GM23338 (cell line): ENCODE measurements around the gene BCAR3. TPM values are rescaled to one million over a fixed set of nuclear protein-coding genes. Genes with fewer than 3 reads are reported as not detected.
A peak's percentile ranks its signal among the peaks of the same experiment; 100 is the strongest.

Experiments
- ATAC-seq: fragments of 200-7000 bp; cut with Tn5 transposase; 3 replicates; pipeline ENCODE4 v1.9.1; 2020
- DNase-seq: peaks from one replicate; pipeline ENCODE4 v3.0.0-alpha.2; 2015; ENCODE audit warnings: low spot score
- H2AFZ ChIP-seq: fragments of 200-600 bp; sonication (generic); 2 replicates; pipeline ENCODE4 v1.8.0; 2016; ENCODE audit warnings: antibody characterized with exemption, mild to moderate bottlenecking, moderate library complexity
- H3F3A ChIP-seq: fragments of 200-600 bp; sonication (generic); replicated peaks from 2 replicates; pipeline ENCODE4 v1.8.0; 2017; ENCODE audit warnings: antibody characterized with exemption, mixed run types, low read depth
- H3K27ac ChIP-seq: fragments of 200-600 bp; sonication (generic); 2 replicates; pipeline ENCODE4 v1.6.1; 2016; ENCODE audit warnings: low read depth
- H3K27me3 ChIP-seq: fragments of 200-600 bp; sonication (generic); 2 replicates; pipeline ENCODE4 v1.8.0; 2016; ENCODE audit warnings: mild to moderate bottlenecking, mixed run types, moderate library complexity; ENCODE audit not compliant: insufficient read depth
- H3K36me3 ChIP-seq: fragments of 200-600 bp; sonication (generic); 2 replicates; pipeline ENCODE4 v1.8.0; 2016; ENCODE audit warnings: mild to moderate bottlenecking; ENCODE audit not compliant: insufficient read depth
- H3K4me1 ChIP-seq: fragments of 200-600 bp; sonication (generic); 2 replicates; pipeline ENCODE4 v1.8.0; 2016; ENCODE audit warnings: mild to moderate bottlenecking, moderate library complexity; ENCODE audit not compliant: insufficient read depth
- H3K4me2 ChIP-seq: fragments of 200-600 bp; sonication (generic); 2 replicates; pipeline ENCODE4 v1.7.1; 2017; ENCODE audit warnings: mixed run types
- H3K4me3 ChIP-seq: fragments of 200-600 bp; sonication (generic); 2 replicates; pipeline ENCODE4 v1.6.1; 2016; ENCODE audit warnings: mixed run types
- H3K79me2 ChIP-seq: fragments of 200-600 bp; sonication (generic); replicated peaks from 2 replicates; pipeline ENCODE4 v1.8.0; 2017; ENCODE audit warnings: mild to moderate bottlenecking; ENCODE audit not compliant: insufficient read depth
- H3K9me2 ChIP-seq: fragments of 200-600 bp; sonication (generic); 2 replicates; pipeline ENCODE4 v1.8.0; 2017; ENCODE audit not compliant: insufficient read depth
- H4K20me1 ChIP-seq: fragments of 200-600 bp; sonication (generic); replicated peaks from 2 replicates; pipeline ENCODE4 v1.8.0; 2017; ENCODE audit warnings: mild to moderate bottlenecking; ENCODE audit not compliant: insufficient read depth
- H3K27ac Mint-ChIP-seq: 2 replicates; pipeline ENCODE4 v1.8.0; 2020; ENCODE audit warnings: inconsistent platforms, mild to moderate bottlenecking, moderate library complexity, mixed read lengths
- H3K27me3 Mint-ChIP-seq: 3 replicates; pipeline ENCODE4 v1.8.0; 2022; ENCODE audit warnings: low read depth, mild to moderate bottlenecking, moderate library complexity, mixed read lengths, inconsistent platforms; ENCODE audit not compliant: insufficient read depth, poor library complexity
- H3K36me3 Mint-ChIP-seq: 3 replicates; pipeline ENCODE4 v1.8.0; 2021; ENCODE audit warnings: low read depth, mild to moderate bottlenecking, inconsistent platforms, moderate library complexity, mixed read lengths
- H3K4me1 Mint-ChIP-seq: 3 replicates; pipeline ENCODE4 v1.8.0; 2020; ENCODE audit warnings: mild to moderate bottlenecking, inconsistent platforms, mixed read lengths
- H3K4me3 Mint-ChIP-seq: 3 replicates; pipeline ENCODE4 v1.8.0; 2021; ENCODE audit warnings: moderate library complexity, mild to moderate bottlenecking, inconsistent platforms, mixed read lengths
- H3K9me3 Mint-ChIP-seq: 3 replicates; pipeline ENCODE4 v1.8.0; 2020; ENCODE audit warnings: moderate library complexity, mild to moderate bottlenecking, inconsistent platforms, mixed read lengths
- CTCF ChIP-seq, 2 experiments: fragments of 200-600 bp in 1 of 2; sonication (generic) in 1 of 2; conservative IDR thresholded peaks; 2 replicates each; pipeline versions ENCODE4 v1.5.1 to v1.6.1; 2016 to 2017; ENCODE audit warnings: antibody characterized with exemption in 2 of 2, low read depth in 2 of 2, mild to moderate bottlenecking in 2 of 2, moderate library complexity in 1 of 2
- EZH2phosphoT487 ChIP-seq: fragments of 200-600 bp; sonication (generic); IDR thresholded peaks from one replicate; pipeline ENCODE4 v1.8.1; 2018; ENCODE audit warnings: antibody characterized with exemption; ENCODE audit not compliant: unreplicated experiment
- polyA plus RNA-seq: library from polyadenylated mRNA; unstranded; fragments of >200 nt; fragmentation: Nextera tagmentation; extraction: Ambion mirVana; gene quantifications from 2 replicates; pipeline ENCODE4 v1.2.1, GENCODE V29; 2016
- total RNA-seq: library from RNA; depleted of rRNA; stranded (reverse); fragments of >200 nt; shearing (Covaris generic); gene quantifications from 2 replicates; pipeline ENCODE4 v1.2.3, GENCODE V29; 2014
- TF ChIP-seq, protein P1 (sequence below): fragments of 250-450 bp; sonication (Bioruptor Pico); IDR thresholded peaks from 2 replicates; pipeline ENCODE4 v1.5.0; 2020; ENCODE audit warnings: mild to moderate bottlenecking, moderate library complexity

The BCAR3 gene
- total and polyA plus RNA-seq, 2 experiments from 2014 or later, result 5.5 to 9.7 TPM

GRCh38 chr1:93575621-93576284 is 105.9 kb downstream of the BCAR3 start:
- Mint-ChIP-seq H3K4me3 (no peak overlapping the region), H3K36me3 (peaks cover 3% of the 10 kb centered on the region), H3K9me3 (no peaks in the 10 kb centered on the region), H3K27ac (peak overlapping the region; percentile 16; the same call in 1 of the 2 replicates), H3K4me1 (peaks cover 20% of the 10 kb centered on the region), H3K27me3 (peaks cover 6% of the 10 kb centered on the region)
- Histone ChIP-seq H3K36me3 (no peaks in the 10 kb centered on the region; the same call in 1 of the 2 replicates), H3K27me3 (no peaks in the 10 kb centered on the region), H3K4me3 (no peak overlapping the region), H2AFZ (no peak overlapping the region), H3K4me2 (no peak overlapping the region), H3K27ac (no peak overlapping the region), H3K9me2 (no peaks in the 10 kb centered on the region), H4K20me1 (0 out of 2 replicates have a peak, but pooled peaks cover 5% of the 10 kb centered on the region), H3K79me2 (no peaks in the 10 kb centered on the region), H3F3A (no peaks in the 10 kb centered on the region), H3K4me1 (peaks cover 18% of the 10 kb centered on the region)
- no peak for DNase-seq
- ATAC-seq, result peak; percentile 10
- TF ChIP-seq CTCF (conservative IDR thresholded peaks at IDR 0.05; ENCODE audit: low read depth in 2 of 2), result no peak
- TF ChIP-seq EZH2phosphoT487, result no peak
- TF ChIP-seq, protein P1, sequence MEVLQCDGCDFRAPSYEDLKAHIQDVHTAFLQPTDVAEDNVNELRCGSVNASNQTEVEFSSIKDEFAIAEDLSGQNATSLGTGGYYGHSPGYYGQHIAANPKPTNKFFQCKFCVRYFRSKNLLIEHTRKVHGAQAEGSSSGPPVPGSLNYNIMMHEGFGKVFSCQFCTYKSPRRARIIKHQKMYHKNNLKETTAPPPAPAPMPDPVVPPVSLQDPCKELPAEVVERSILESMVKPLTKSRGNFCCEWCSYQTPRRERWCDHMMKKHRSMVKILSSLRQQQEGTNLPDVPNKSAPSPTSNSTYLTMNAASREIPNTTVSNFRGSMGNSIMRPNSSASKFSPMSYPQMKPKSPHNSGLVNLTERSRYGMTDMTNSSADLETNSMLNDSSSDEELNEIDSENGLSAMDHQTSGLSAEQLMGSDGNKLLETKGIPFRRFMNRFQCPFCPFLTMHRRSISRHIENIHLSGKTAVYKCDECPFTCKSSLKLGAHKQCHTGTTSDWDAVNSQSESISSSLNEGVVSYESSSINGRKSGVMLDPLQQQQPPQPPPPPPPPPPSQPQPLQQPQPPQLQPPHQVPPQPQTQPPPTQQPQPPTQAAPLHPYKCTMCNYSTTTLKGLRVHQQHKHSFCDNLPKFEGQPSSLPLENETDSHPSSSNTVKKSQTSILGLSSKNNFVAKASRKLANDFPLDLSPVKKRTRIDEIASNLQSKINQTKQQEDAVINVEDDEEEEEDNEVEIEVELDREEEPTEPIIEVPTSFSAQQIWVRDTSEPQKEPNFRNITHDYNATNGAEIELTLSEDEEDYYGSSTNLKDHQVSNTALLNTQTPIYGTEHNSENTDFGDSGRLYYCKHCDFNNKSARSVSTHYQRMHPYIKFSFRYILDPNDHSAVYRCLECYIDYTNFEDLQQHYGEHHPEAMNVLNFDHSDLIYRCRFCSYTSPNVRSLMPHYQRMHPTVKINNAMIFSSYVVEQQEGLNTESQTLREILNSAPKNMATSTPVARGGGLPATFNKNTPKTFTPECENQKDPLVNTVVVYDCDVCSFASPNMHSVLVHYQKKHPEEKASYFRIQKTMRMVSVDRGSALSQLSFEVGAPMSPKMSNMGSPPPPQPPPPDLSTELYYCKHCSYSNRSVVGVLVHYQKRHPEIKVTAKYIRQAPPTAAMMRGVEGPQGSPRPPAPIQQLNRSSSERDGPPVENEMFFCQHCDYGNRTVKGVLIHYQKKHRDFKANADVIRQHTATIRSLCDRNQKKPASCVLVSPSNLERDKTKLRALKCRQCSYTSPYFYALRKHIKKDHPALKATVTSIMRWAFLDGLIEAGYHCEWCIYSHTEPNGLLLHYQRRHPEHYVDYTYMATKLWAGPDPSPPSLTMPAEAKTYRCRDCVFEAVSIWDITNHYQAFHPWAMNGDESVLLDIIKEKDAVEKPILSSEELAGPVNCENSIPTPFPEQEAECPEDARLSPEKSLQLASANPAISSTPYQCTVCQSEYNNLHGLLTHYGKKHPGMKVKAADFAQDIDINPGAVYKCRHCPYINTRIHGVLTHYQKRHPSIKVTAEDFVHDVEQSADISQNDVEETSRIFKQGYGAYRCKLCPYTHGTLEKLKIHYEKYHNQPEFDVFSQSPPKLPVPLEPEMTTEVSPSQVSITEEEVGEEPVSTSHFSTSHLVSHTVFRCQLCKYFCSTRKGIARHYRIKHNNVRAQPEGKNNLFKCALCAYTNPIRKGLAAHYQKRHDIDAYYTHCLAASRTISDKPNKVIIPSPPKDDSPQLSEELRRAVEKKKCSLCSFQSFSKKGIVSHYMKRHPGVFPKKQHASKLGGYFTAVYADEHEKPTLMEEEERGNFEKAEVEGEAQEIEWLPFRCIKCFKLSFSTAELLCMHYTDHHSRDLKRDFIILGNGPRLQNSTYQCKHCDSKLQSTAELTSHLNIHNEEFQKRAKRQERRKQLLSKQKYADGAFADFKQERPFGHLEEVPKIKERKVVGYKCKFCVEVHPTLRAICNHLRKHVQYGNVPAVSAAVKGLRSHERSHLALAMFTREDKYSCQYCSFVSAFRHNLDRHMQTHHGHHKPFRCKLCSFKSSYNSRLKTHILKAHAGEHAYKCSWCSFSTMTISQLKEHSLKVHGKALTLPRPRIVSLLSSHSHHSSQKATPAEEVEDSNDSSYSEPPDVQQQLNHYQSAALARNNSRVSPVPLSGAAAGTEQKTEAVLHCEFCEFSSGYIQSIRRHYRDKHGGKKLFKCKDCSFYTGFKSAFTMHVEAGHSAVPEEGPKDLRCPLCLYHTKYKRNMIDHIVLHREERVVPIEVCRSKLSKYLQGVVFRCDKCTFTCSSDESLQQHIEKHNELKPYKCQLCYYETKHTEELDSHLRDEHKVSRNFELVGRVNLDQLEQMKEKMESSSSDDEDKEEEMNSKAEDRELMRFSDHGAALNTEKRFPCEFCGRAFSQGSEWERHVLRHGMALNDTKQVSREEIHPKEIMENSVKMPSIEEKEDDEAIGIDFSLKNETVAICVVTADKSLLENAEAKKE, result no peak
